ENCODE results near the gene PPIL1. TPM values are rescaled to one million over a fixed set of nuclear protein-coding genes. Genes with fewer than 3 reads are reported as not detected.

Gene PPIL1
- total and polyA plus RNA-seq, 2 of the 8 experiments (the other 6 are each of a cell fraction or from before 2014, with no cell fraction given), result 83.7 to 86.5 TPM

- H3K23ac ChIP-seq (ENCODE audit: insufficient read length), result no peak overlapping the region
- no peaks in the 10 kb centered on the region for H3K79me1 ChIP-seq (ENCODE audit: low read depth, low read length)
- H4K5ac ChIP-seq (ENCODE audit: insufficient read length, low read depth, low read length), result no peak overlapping the region
- H3K4me3 ChIP-seq (ENCODE audit: extremely low read depth in 1 of 4, insufficient read depth in 2 of 4, low read depth in 3 of 4, low read length in 4 of 4), result no peak overlapping the region
- H3K14ac ChIP-seq (ENCODE audit: insufficient read length), result no peak overlapping the region
- no peak overlapping the region for H3K56ac ChIP-seq (replicated peaks; ENCODE audit: insufficient read length, low read depth, low read length)
- FAIRE-seq (no peak), DNase-seq (ENCODE audit: low read depth in 1 of 2, low spot score in 2 of 2) (no peak)
- no peak overlapping the region for H2AK5ac ChIP-seq (ENCODE audit: low read depth, low read length)
- H3K4me1 ChIP-seq (replicated peaks in 1 of 4; ENCODE audit: control insufficient read depth in 3 of 4, insufficient read depth in 4 of 4, low read length in 3 of 4), result peaks cover 1 to 11% (median 3%) of the 10 kb centered on the region in 4 experiments; a peak in 4 of 7 replicates
- no peak overlapping the region for H2BK5ac ChIP-seq (ENCODE audit: low read depth, low read length)
- H3K4ac ChIP-seq (replicated peaks; ENCODE audit: insufficient read length, low read depth, low read length), result no peak overlapping the region
- no peaks in the 10 kb centered on the region for H3K36me3 ChIP-seq (ENCODE audit: control insufficient read depth in 2 of 4, insufficient read depth in 4 of 4, low read length in 3 of 4)
- no peaks in the 10 kb centered on the region for H3K79me2 ChIP-seq (ENCODE audit: control insufficient read depth in 1 of 2, insufficient read depth in 2 of 2, low read length in 2 of 2)
- TF ChIP-seq TAF1 (IDR thresholded peaks at IDR 0.05; ENCODE audit: low read depth, low read length), result no peak
- TF ChIP-seq, protein P1, sequence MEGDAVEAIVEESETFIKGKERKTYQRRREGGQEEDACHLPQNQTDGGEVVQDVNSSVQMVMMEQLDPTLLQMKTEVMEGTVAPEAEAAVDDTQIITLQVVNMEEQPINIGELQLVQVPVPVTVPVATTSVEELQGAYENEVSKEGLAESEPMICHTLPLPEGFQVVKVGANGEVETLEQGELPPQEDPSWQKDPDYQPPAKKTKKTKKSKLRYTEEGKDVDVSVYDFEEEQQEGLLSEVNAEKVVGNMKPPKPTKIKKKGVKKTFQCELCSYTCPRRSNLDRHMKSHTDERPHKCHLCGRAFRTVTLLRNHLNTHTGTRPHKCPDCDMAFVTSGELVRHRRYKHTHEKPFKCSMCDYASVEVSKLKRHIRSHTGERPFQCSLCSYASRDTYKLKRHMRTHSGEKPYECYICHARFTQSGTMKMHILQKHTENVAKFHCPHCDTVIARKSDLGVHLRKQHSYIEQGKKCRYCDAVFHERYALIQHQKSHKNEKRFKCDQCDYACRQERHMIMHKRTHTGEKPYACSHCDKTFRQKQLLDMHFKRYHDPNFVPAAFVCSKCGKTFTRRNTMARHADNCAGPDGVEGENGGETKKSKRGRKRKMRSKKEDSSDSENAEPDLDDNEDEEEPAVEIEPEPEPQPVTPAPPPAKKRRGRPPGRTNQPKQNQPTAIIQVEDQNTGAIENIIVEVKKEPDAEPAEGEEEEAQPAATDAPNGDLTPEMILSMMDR (IDR thresholded peaks at IDR 0.05; ENCODE audit: control extremely low read depth in 1 of 3, insufficient read depth in 1 of 3, low read depth in 1 of 3, low read length in 3 of 3), result peak; percentile 44 to 48 (median 44)
- peak; percentile 61 to 67 for TF ChIP-seq RAD21 (IDR thresholded peaks at IDR 0.05 in 1 of 2, conservative IDR thresholded peaks at IDR 0.05 in 1 of 2; ENCODE audit: low read depth in 2 of 2, low read length in 2 of 2)
- H3K27me3 ChIP-seq (replicated peaks in 1 of 4; ENCODE audit: control insufficient read depth in 3 of 4, extremely low read depth in 1 of 4, insufficient read depth in 3 of 4, low read length in 3 of 4), result no peaks in the 10 kb centered on the region; a peak in 2 of 7 replicates
- H2BK20ac ChIP-seq (ENCODE audit: low read length), result no peak overlapping the region
- no peak overlapping the region for H2BK12ac ChIP-seq (ENCODE audit: low read depth, low read length)
- CTCF ChIA-PET (ENCODE audit: partially characterized antibody), result interaction anchor here (0.6 to 11.4 kb wide), 25 partner anchors 9 to 294 kb away, joined by 3 to 154 read pairs (median 5); partner anchors contain the start of gene PPIL1
- H2BK120ac ChIP-seq (replicated peaks; ENCODE audit: low read depth, low read length), result no peak overlapping the region
- POLR2A ChIA-PET (ENCODE audit: partially characterized antibody), result interaction anchor here (0.8 to 3.3 kb wide), 5 partner anchors 14 to 49 kb away, joined by 3 to 12 read pairs (median 4); no protein-coding TSS in a partner anchor
- H3K27ac ChIP-seq (ENCODE audit: low read depth, low read length), result no peak overlapping the region
- 0 out of 2 replicates have a peak overlapping the region, but pooled peaks have one; percentile 7 for H4K8ac ChIP-seq (ENCODE audit: extremely low read depth, insufficient read depth, low read length)
- H3K4me2 ChIP-seq (ENCODE audit: insufficient read depth in 1 of 2, low read depth in 2 of 2, low read length in 2 of 2), result no peak overlapping the region
- H3K18ac ChIP-seq (ENCODE audit: extremely low read depth, low read length), result no peak overlapping the region
- no peak overlapping the region for H4K91ac ChIP-seq (replicated peaks; ENCODE audit: insufficient read length, low read length)
- WGBS, 2 experiments (ENCODE audit: extremely low coverage in 1 of 2, insufficient coverage in 1 of 2, insufficient read length in 1 of 2, insufficient replicate concordance in 2 of 2, low coverage in 1 of 2, low lambda C conversion rate in 2 of 2, missing lambda C conversion rate in 1 of 2), result 83% methylated on average over 16 of the region's 16 CpGs; no CpG with 5 or more reads in 1 of the 2 experiments
- H4K20me1 ChIP-seq (replicated peaks in 1 of 2; ENCODE audit: control insufficient read depth in 1 of 2, insufficient read depth in 2 of 2, low read length in 2 of 2), result no peaks in the 10 kb centered on the region
- no peak overlapping the region for H2AFZ ChIP-seq (ENCODE audit: low read length)
- H2BK15ac ChIP-seq (ENCODE audit: low read length), result peak overlapping the region; percentile 98; the same call in 1 of the 2 replicates
- no peaks in the 10 kb centered on the region for H3K9me3 ChIP-seq (ENCODE audit: insufficient read depth in 2 of 2, low read depth in 1 of 2, low read length in 1 of 2)
- H3K9ac ChIP-seq (replicated peaks in 1 of 4; ENCODE audit: extremely low read depth in 1 of 4, low read depth in 3 of 4, low read length in 3 of 4), result no peak overlapping the region
- H3K23me2 ChIP-seq (ENCODE audit: low read depth, low read length), result no peaks in the 10 kb centered on the region
Measured at GRCh38 chr6:36809941-36810803, 64.4 kb downstream of the PPIL1 start.
